Endothelial cell of umbilical vein (primary cell): ENCODE measurements around the gene OVCH2. TPM values are rescaled to one million over a fixed set of nuclear protein-coding genes. Genes with fewer than 3 reads are reported as not detected.

ENCODE experiments used
- BruUV-seq: library from RNA; stranded (reverse); fragments of 400-500 nt; replicated peaks from 2 replicates; lab custom pipeline; 2021; lab: Mats Ljungman, UMichigan
- CTCF ChIA-PET: fragments of 300-600, 350-600 bp; sonication (Branson Sonifier 250); formaldehyde crosslinking; loops from one replicate; lab custom pipeline; 2021; ENCODE audit warnings: antibody characterized with exemption, inconsistent platforms; lab: Charles Lee
- POLR2A ChIA-PET: fragments of 300-600, 350-600 bp; sonication (Branson Sonifier 250); formaldehyde crosslinking; loops from one replicate; lab custom pipeline; 2021; ENCODE audit warnings: antibody characterized with exemption, inconsistent platforms; lab: Charles Lee
- DNase-seq: peaks from one replicate; pipeline ENCODE4 v3.0.0-alpha.2; 2011; ENCODE audit warnings: low read depth, low spot score
- FAIRE-seq: peaks from 2 replicates; lab custom pipeline; 2011; peaks lifted over from hg19 to GRCh38; lab: Jason Lieb, UNC
- H2AFZ ChIP-seq: 2 replicates; pipeline ENCODE4 v1.6.0; 2012; ENCODE audit warnings: low read depth, low read length, control low read depth, inconsistent platforms
- H3K27ac ChIP-seq: 2 replicates; pipeline ENCODE4 v1.5.1; 2011; ENCODE audit warnings: low read depth, mild to moderate bottlenecking, control low read depth, low read length, moderate library complexity; ENCODE audit not compliant: insufficient read depth
- H3K27me3 ChIP-seq, 2 experiments: 2 replicates each; pipeline versions ENCODE4 v1.6.0 to v1.6.1; 2011; ENCODE audit warnings: low read length in 2 of 2, mixed read lengths in 1 of 2; ENCODE audit not compliant: control insufficient read depth in 2 of 2, insufficient read depth in 2 of 2
- H3K36me3 ChIP-seq, 2 experiments: 2 replicates in 1 of 2; 3 replicates in 1 of 2; pipeline ENCODE4 v1.5.1; 2011; ENCODE audit warnings: low read length in 2 of 2, mild to moderate bottlenecking in 1 of 2, moderate library complexity in 1 of 2; ENCODE audit not compliant: control insufficient read depth in 2 of 2, insufficient read depth in 2 of 2; ENCODE audit errors: extremely low read depth in 1 of 2
- H3K4me1 ChIP-seq: 3 replicates; pipeline ENCODE4 v1.5.1; 2011; ENCODE audit warnings: mild to moderate bottlenecking, low read length; ENCODE audit not compliant: control insufficient read depth, insufficient read depth; ENCODE audit errors: extremely low read depth
- H3K4me2 ChIP-seq: 2 replicates; pipeline ENCODE4 v1.6.1; 2011; ENCODE audit warnings: low read length, control low read depth, mixed read lengths; ENCODE audit not compliant: insufficient read depth
- H3K4me3 ChIP-seq, 3 experiments: fragments of 200-600 bp in 1 of 3; sonication (generic), shearing (Covaris generic) in 1 of 3; replicated peaks in 1 of 3; 2 replicates each; pipeline ENCODE4 v1.5.1; 2011 to 2016; ENCODE audit warnings: control low read depth in 3 of 3, low read length in 3 of 3, mild to moderate bottlenecking in 2 of 3, inconsistent platforms in 1 of 3, low read depth in 1 of 3, moderate library complexity in 1 of 3; ENCODE audit not compliant: insufficient read depth in 1 of 3
- H3K79me2 ChIP-seq: 2 replicates; pipeline ENCODE4 v1.6.0; 2012; ENCODE audit warnings: low read length, inconsistent platforms; ENCODE audit not compliant: control insufficient read depth, insufficient read depth
- H3K9ac ChIP-seq: replicated peaks from 2 replicates; pipeline ENCODE3; 2011; ENCODE audit warnings: low read length, control low read depth; ENCODE audit not compliant: insufficient read depth; ENCODE audit errors: extremely low read depth
- H3K9me1 ChIP-seq: replicated peaks from 3 replicates; pipeline ENCODE4 v1.6.0; 2011; ENCODE audit warnings: mild to moderate bottlenecking, low read length; ENCODE audit not compliant: control insufficient read depth, insufficient read depth; ENCODE audit errors: extremely low read depth
- H3K9me3 ChIP-seq: replicated peaks from 2 replicates; pipeline ENCODE4 v1.5.1; 2012; ENCODE audit warnings: low read length, inconsistent platforms; ENCODE audit not compliant: control insufficient read depth, insufficient read depth
- H4K20me1 ChIP-seq: replicated peaks from 2 replicates; pipeline ENCODE3; 2011; ENCODE audit warnings: mild to moderate bottlenecking, low read length; ENCODE audit not compliant: control insufficient read depth, insufficient read depth; ENCODE audit errors: extremely low read depth
- EZH2 ChIP-seq: IDR thresholded peaks from 2 replicates; pipeline ENCODE4 v1.6.1; 2012; ENCODE audit warnings: borderline replicate concordance, low read depth, mild to moderate bottlenecking, moderate library complexity, low read length, inconsistent platforms; ENCODE audit not compliant: severe bottlenecking
- FOS ChIP-seq: IDR thresholded peaks from 2 replicates; pipeline ENCODE4 v1.6.1; 2011; ENCODE audit warnings: mild to moderate bottlenecking, low read length, moderate library complexity, borderline replicate concordance; ENCODE audit not compliant: insufficient read depth
- GATA2 ChIP-seq: IDR thresholded peaks from 2 replicates; pipeline ENCODE4 v1.7.0; 2011; ENCODE audit warnings: low read depth, mild to moderate bottlenecking, moderate library complexity, mixed read lengths, low read length; ENCODE audit not compliant: insufficient read length, insufficient read depth
- JUN ChIP-seq: IDR thresholded peaks from 2 replicates; pipeline ENCODE4 v1.6.1; 2011; ENCODE audit warnings: borderline replicate concordance, low read depth; ENCODE audit not compliant: insufficient read length, insufficient read depth
- MYC ChIP-seq: IDR thresholded peaks from one replicate; pipeline ENCODE4 v1.6.1; 2011; ENCODE audit warnings: mild to moderate bottlenecking, low read depth, low read length
- POLR2A ChIP-seq: IDR thresholded peaks from 2 replicates; pipeline ENCODE4 v1.6.1; 2012; ENCODE audit warnings: low read depth, mild to moderate bottlenecking, control low read depth, low read length
- POLR2AphosphoS5 ChIP-seq: IDR thresholded peaks from 2 replicates; pipeline ENCODE4 v1.6.1; 2012; ENCODE audit warnings: low read depth, mild to moderate bottlenecking, control low read depth, low read length, moderate library complexity; ENCODE audit not compliant: insufficient read depth
- dilution Hi-C: fragments of 300-500 bp; cut with MboI; formaldehyde crosslinking; loops from one replicate; pipeline ENCODE4 v1.15.0; 2019; ENCODE audit warnings: low sequenced_read_pairs; ENCODE audit not compliant: extremely low pct_ligation_motif_present
- intact Hi-C: fragments of 100-400 bp; cut with micrococcal nuclease; formaldehyde crosslinking; loops from one replicate; pipeline ENCODE4 v1.10.0; 2022
- polyA plus RNA-seq, 4 experiments: library from polyadenylated mRNA; depleted of rRNA in 3 of 4; stranded (reverse) in 3 of 4; unstranded in 1 of 4; fragments of >200 nt; gene quantifications; 2 replicates each; pipeline versions ENCODE4 v1.2.1 to v1.2.3, GENCODE V29; 2011 to 2012; ENCODE audit warnings: missing spikeins in 1 of 4
- total RNA-seq: library from RNA; stranded (reverse); gene quantifications from 2 replicates; pipeline ENCODE4 v1.2.3, GENCODE V29; 2021
- TF ChIP-seq, protein P1 (sequence below), 2 donors: IDR thresholded peaks; 1 replicate in 1 of 2; 2 replicates in 1 of 2; pipeline ENCODE4 v1.5.1; 2011; ENCODE audit warnings: low read length in 2 of 2, mild to moderate bottlenecking in 2 of 2, moderate library complexity in 2 of 2, control low read depth in 1 of 2, inconsistent platforms in 1 of 2, low read depth in 1 of 2; ENCODE audit not compliant: insufficient read depth in 1 of 2; ENCODE audit errors: extremely low read depth in 1 of 2
- TF ChIP-seq, protein P2 (sequence below): IDR thresholded peaks from 2 replicates; pipeline ENCODE4 v1.6.1; 2011; ENCODE audit not compliant: insufficient read depth, insufficient read length

OVCH2 gene
- total and polyA plus RNA-seq, 2 donors (not counting 3 experiments of a cell fraction or from before 2014, with no cell fraction given), result not detected

DNA sequence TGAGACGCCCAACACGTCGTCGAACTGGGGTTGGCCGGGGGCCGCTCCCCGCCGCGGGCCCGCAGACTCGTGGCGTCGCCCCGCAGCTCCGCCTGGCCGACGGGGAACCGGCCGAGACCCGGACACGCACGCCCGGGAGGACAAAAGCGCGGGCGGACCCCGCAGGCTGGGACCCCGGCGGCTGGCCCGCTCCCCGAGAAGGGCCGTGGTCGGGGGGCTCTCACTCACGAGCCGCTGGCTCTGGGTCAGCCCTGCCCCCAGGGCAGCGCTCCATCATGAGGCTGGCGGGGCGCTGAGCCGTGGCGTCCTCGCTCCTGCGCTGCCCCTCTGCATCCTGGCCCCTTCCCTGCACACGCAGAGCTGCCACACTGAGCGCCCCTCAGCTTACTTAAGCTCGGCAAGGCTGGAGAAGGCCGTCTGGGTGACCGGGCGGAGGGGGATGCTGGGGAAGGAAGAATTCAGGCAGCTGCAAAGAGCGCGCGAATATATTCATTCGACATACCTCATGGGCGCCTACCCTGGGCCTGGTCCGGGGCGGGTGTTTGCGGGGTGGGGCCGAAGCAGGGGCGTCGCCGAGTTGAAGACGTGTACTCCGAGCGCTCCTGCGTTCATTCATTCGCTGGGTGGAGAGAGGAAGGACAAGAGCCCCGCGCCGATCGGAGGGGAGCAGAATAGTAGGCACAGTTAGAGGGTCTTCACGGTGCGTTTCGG, 32.4 kb downstream of the OVCH2 start:
- CTCF ChIA-PET, result interaction anchor here (1.4 to 1.5 kb wide), 2 partner anchors 9 to 21 kb away, joined by 3 to 6 read pairs; no protein-coding TSS in a partner anchor

More for the DNA sequence above, 32.4 kb downstream of the OVCH2 start:
- DNase-seq, result no peak
- POLR2A ChIA-PET, result no interaction called here
- no peak for FAIRE-seq
- H3K36me3 ChIP-seq, result no peaks in the 10 kb centered on the region
- intact Hi-C loops (loop anchor here (1.0 to 5.0 kb wide), 2 partner anchors 161 to 313 kb away; partner anchors contain the start of genes EIF3F and PPFIBP2), dilution Hi-C loops (no loop called here)
- H3K4me3 ChIP-seq, result peak overlapping the region; percentile 25 to 44 (median 32)
- H3K27me3 ChIP-seq, result peaks cover 0 to 4% of the 10 kb centered on the region in 2 experiments
- H4K20me1 ChIP-seq, result no peaks in the 10 kb centered on the region
- H3K9me1 ChIP-seq, result no peaks in the 10 kb centered on the region
- peaks cover 4% of the 10 kb centered on the region for H3K4me1 ChIP-seq
- peak overlapping the region; percentile 89 for H2AFZ ChIP-seq
- peak overlapping the region; percentile 51 for H3K4me2 ChIP-seq
- H3K9ac ChIP-seq, result no peak overlapping the region
- H3K9me3 ChIP-seq, result no peaks in the 10 kb centered on the region
- no TSS peak for BruUV-seq
- TF ChIP-seq, protein P1, sequence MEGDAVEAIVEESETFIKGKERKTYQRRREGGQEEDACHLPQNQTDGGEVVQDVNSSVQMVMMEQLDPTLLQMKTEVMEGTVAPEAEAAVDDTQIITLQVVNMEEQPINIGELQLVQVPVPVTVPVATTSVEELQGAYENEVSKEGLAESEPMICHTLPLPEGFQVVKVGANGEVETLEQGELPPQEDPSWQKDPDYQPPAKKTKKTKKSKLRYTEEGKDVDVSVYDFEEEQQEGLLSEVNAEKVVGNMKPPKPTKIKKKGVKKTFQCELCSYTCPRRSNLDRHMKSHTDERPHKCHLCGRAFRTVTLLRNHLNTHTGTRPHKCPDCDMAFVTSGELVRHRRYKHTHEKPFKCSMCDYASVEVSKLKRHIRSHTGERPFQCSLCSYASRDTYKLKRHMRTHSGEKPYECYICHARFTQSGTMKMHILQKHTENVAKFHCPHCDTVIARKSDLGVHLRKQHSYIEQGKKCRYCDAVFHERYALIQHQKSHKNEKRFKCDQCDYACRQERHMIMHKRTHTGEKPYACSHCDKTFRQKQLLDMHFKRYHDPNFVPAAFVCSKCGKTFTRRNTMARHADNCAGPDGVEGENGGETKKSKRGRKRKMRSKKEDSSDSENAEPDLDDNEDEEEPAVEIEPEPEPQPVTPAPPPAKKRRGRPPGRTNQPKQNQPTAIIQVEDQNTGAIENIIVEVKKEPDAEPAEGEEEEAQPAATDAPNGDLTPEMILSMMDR (IDR thresholded peaks at IDR 0.05; ENCODE audit: extremely low read depth in 1 of 2, insufficient read depth in 1 of 2, low read depth in 1 of 2, low read length in 2 of 2), result no peak
- TF ChIP-seq MYC (no peak), POLR2A (no peak), GATA2 (no peak), FOS (no peak), EZH2 (no peak), POLR2AphosphoS5 (no peak), JUN (no peak)
- TF ChIP-seq, protein P2, sequence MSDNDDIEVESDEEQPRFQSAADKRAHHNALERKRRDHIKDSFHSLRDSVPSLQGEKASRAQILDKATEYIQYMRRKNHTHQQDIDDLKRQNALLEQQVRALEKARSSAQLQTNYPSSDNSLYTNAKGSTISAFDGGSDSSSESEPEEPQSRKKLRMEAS, result no peak
- no peak overlapping the region for H3K27ac ChIP-seq
- no peaks in the 10 kb centered on the region for H3K79me2 ChIP-seq
